ENCODE results near the gene HDAC6. TPM values are rescaled to one million over a fixed set of nuclear protein-coding genes. Genes with fewer than 3 reads are reported as not detected.

HDAC6 gene
- total and polyA plus RNA-seq, 8 donors: 20.9 to 356 (median 67.3) TPM

- peaks cover 0 to 28% (median 14%) of the 10 kb centered on the region in 4 donors for H3K9me3 ChIP-seq
- H3K4me1 ChIP-seq: no peaks in the 10 kb centered on the region
- TF ChIP-seq EP300 (IDR thresholded peaks at IDR 0.05): no peak
- TF ChIP-seq, protein P1, sequence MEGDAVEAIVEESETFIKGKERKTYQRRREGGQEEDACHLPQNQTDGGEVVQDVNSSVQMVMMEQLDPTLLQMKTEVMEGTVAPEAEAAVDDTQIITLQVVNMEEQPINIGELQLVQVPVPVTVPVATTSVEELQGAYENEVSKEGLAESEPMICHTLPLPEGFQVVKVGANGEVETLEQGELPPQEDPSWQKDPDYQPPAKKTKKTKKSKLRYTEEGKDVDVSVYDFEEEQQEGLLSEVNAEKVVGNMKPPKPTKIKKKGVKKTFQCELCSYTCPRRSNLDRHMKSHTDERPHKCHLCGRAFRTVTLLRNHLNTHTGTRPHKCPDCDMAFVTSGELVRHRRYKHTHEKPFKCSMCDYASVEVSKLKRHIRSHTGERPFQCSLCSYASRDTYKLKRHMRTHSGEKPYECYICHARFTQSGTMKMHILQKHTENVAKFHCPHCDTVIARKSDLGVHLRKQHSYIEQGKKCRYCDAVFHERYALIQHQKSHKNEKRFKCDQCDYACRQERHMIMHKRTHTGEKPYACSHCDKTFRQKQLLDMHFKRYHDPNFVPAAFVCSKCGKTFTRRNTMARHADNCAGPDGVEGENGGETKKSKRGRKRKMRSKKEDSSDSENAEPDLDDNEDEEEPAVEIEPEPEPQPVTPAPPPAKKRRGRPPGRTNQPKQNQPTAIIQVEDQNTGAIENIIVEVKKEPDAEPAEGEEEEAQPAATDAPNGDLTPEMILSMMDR (IDR thresholded peaks at IDR 0.05): no peak
- TF ChIP-seq POLR2A (IDR thresholded peaks at IDR 0.05): no peak
- TF ChIP-seq POLR2AphosphoS5 (IDR thresholded peaks at IDR 0.05): no peak
- H3K27ac ChIP-seq: no peak overlapping the region
- intact Hi-C loops (cut with DNase I; ENCODE audit: low total_unique reads): no loop called here
- H3K27me3 ChIP-seq: peaks cover 0 to 20% (median 12%) of the 10 kb centered on the region in 3 donors
- DNase-seq: no peak
- no peak overlapping the region for H3K4me3 ChIP-seq
- peaks cover 0 to 83% (median 53%) of the 10 kb centered on the region in 4 donors for H3K36me3 ChIP-seq
- WGBS, 5 donors: 78 to 80% (median 78%) methylated on average over 6 of the region's 6 CpGs; no CpG with 5 or more reads in 2 of the 5 donors
These were observed 21.2 kb downstream of the HDAC6 start for GRCh38 chrX:48823053-48823452.

DNA sequence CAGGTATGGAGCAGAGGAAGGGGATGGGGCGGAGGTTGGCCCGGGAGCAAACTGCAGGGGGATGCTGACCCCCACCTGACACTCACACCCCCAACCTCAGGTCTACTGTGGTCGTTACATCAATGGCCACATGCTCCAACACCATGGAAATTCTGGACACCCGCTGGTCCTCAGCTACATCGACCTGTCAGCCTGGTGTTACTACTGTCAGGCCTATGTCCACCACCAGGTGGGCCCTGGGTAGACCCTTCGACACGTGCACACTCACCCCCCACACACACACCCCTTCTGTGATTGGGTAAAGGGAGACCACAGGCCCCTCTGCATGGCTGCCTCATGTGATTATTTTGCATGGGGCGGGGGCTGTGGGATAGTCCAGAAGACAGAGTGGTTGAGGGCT is 22.2 kb downstream of the HDAC6 start:
- no peak overlapping the region for H3K4me3 ChIP-seq
- H3K36me3 ChIP-seq: peaks cover 0 to 72% (median 43%) of the 10 kb centered on the region in 4 donors
- peaks cover 0 to 28% (median 14%) of the 10 kb centered on the region in 4 donors for H3K9me3 ChIP-seq
- TF ChIP-seq POLR2A (IDR thresholded peaks at IDR 0.05): no peak
- H3K27ac ChIP-seq: no peak overlapping the region
- 72 to 98% (median 92%) methylated on average over 4 to 8 of the region's 8 CpGs for WGBS, 5 donors
- no peak for DNase-seq
- peaks cover 0 to 20% (median 13%) of the 10 kb centered on the region in 3 donors for H3K27me3 ChIP-seq
- H3K4me1 ChIP-seq: no peaks in the 10 kb centered on the region
- intact Hi-C loops (cut with DNase I; ENCODE audit: low total_unique reads): no loop called here

GRCh38 chrX:48826135-48826875 is 24.4 kb downstream of the HDAC6 start, which contains the start of gene ERAS:
TSS of gene ERAS (plus strand) at chrX:48826513. CDS start at chrX:48829124, 2,611 bp downstream.
- intact Hi-C loops (cut with DNase I; ENCODE audit: low total_unique reads): no loop called here
- Histone ChIP-seq H3K9me3 (peaks cover 0 to 32% (median 14%) of the 10 kb centered on the region in 4 donors), H3K36me3 (peaks cover 0 to 50% (median 29%) of the 10 kb centered on the region in 4 donors), H3K4me1 (no peaks in the 10 kb centered on the region), H3K27ac (no peak within 1 kb of the TSS), H3K4me3 (no peak within 1 kb of the TSS), H3K27me3 (peaks cover 0 to 32% (median 28%) of the 10 kb centered on the region in 3 donors)
- no peak for DNase-seq
- TF ChIP-seq, protein P1 (IDR thresholded peaks at IDR 0.05): no peak
- TF ChIP-seq EP300 (IDR thresholded peaks at IDR 0.05) (no peak), POLR2AphosphoS5 (IDR thresholded peaks at IDR 0.05) (no peak), POLR2A (IDR thresholded peaks at IDR 0.05) (no peak)
- WGBS, 5 donors: 37 to 82% (median 54%) methylated on average over 2 to 55 of the region's 67 CpGs

DNA sequence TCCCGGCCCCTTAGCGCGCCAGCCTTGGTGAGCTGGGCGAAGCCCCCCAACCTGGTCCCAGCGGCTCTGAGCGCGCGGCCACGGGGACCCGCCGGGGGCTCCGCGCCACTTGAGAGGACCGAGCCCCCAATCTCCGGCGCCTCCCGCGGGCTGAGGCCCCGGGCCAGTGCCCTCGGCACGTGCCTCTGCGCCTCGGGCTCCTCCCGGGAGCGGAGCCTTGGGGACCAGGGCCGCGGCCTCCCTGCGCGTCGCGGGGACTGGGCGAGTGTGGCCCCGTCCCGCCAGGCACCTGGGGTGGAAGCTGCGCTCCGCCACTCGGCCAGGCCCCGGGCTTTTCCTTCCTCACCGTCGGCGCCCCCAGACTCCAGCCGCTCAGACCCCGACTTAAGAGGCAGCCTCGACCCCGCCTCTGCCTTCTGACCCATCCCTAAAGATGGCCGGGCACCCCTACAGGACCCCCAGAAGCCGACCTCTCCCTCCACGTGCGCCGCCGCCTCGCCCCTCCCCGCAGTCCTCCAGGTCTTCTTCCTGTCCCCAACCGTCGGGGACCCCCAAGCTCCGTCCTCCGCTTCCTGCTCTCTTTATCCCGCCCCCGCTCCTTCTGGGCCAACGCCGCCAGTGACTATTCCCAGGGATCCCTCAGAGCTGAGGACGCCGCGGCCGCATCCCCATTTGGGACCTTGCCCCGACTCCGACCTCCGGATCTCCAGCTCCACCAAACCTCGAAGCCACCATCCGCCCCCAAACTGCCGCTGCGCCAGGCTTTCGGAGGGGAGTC is 25.2 kb downstream of the HDAC6 start:
- peaks cover 0 to 45% (median 24%) of the 10 kb centered on the region in 4 donors for H3K36me3 ChIP-seq
- no peak overlapping the region for H3K27ac ChIP-seq
- H3K4me1 ChIP-seq: peaks cover 0 to 6% (median 0%) of the 10 kb centered on the region in 4 donors
- H3K4me3 ChIP-seq: no peak overlapping the region
- H3K9me3 ChIP-seq: peaks cover 0 to 39% (median 14%) of the 10 kb centered on the region in 4 donors
- DNase-seq: no peak
- peaks cover 3 to 39% (median 36%) of the 10 kb centered on the region in 3 donors for H3K27me3 ChIP-seq
- intact Hi-C loops (cut with DNase I; ENCODE audit: low total_unique reads): no loop called here
- WGBS, 5 donors: 26 to 61% (median 55%) methylated on average over 25 to 73 of the region's 73 CpGs
- TF ChIP-seq POLR2A (IDR thresholded peaks at IDR 0.05): no peak
- no peak for TF ChIP-seq POLR2AphosphoS5 (IDR thresholded peaks at IDR 0.05)
- TF ChIP-seq, protein P1 (IDR thresholded peaks at IDR 0.05): no peak
- TF ChIP-seq EP300 (IDR thresholded peaks at IDR 0.05): no peak
